Keratinocyte (primary cell): ENCODE measurements around the gene MRPS5. TPM values are rescaled to one million over a fixed set of nuclear protein-coding genes. Genes with fewer than 3 reads are reported as not detected.

Experiments
- DNase-seq: peaks from one replicate; pipeline ENCODE4 v3.0.0-alpha.2; 2011; ENCODE audit warnings: low read depth, missing footprints, low spot score
- FAIRE-seq: peaks from 2 replicates; lab custom pipeline; 2011; peaks lifted over from hg19 to GRCh38; lab: Jason Lieb, UNC
- H2AFZ ChIP-seq: 2 replicates; pipeline ENCODE4 v1.6.0; 2012; ENCODE audit warnings: low read length, control low read depth, inconsistent platforms; ENCODE audit not compliant: control insufficient read depth
- H3K27ac ChIP-seq: 2 replicates; pipeline ENCODE4 v1.5.1; 2011; ENCODE audit warnings: low read length; ENCODE audit not compliant: control insufficient read depth, insufficient read depth
- H3K27me3 ChIP-seq: 3 replicates; pipeline ENCODE4 v1.6.0; 2011; ENCODE audit warnings: low read length; ENCODE audit not compliant: control insufficient read depth, insufficient read depth; ENCODE audit errors: extremely low read depth
- H3K36me3 ChIP-seq, 2 experiments: 2 replicates in 1 of 2; 3 replicates in 1 of 2; pipeline ENCODE4 v1.5.1; 2011; ENCODE audit warnings: low read length in 2 of 2, mild to moderate bottlenecking in 1 of 2; ENCODE audit not compliant: control insufficient read depth in 2 of 2, insufficient read depth in 2 of 2; ENCODE audit errors: extremely low read depth in 1 of 2
- H3K4me1 ChIP-seq: 3 replicates; pipeline ENCODE4 v1.5.1; 2011; ENCODE audit warnings: low read length; ENCODE audit not compliant: control insufficient read depth, insufficient read depth; ENCODE audit errors: extremely low read depth
- H3K4me2 ChIP-seq: 3 replicates; pipeline ENCODE4 v1.6.0; 2011; ENCODE audit warnings: low read depth, low read length; ENCODE audit not compliant: control insufficient read depth, insufficient read depth; ENCODE audit errors: extremely low read depth
- H3K4me3 ChIP-seq, 3 experiments: fragments of 200-600 bp in 1 of 3; sonication (generic) in 1 of 3; 2 replicates in 2 of 3; 3 replicates in 1 of 3; pipeline ENCODE4 v1.5.1; 2011 to 2016; ENCODE audit warnings: low read length in 3 of 3, mild to moderate bottlenecking in 3 of 3, control low read depth in 2 of 3, inconsistent platforms in 1 of 3, low read depth in 1 of 3, mixed read lengths in 1 of 3, mixed run types in 1 of 3, moderate library complexity in 1 of 3; ENCODE audit not compliant: control insufficient read depth in 2 of 3, insufficient read depth in 2 of 3; ENCODE audit errors: extremely low read depth in 1 of 3
- H3K79me2 ChIP-seq: 2 replicates; pipeline ENCODE4 v1.6.0; 2012; ENCODE audit warnings: low read length; ENCODE audit not compliant: control insufficient read depth, insufficient read depth
- H3K9ac ChIP-seq: 3 replicates; pipeline ENCODE4 v1.6.0; 2011; ENCODE audit warnings: low read length; ENCODE audit not compliant: control insufficient read depth, insufficient read depth; ENCODE audit errors: extremely low read depth
- H3K9me1 ChIP-seq: 3 replicates; pipeline ENCODE4 v1.6.0; 2011; ENCODE audit warnings: low read length; ENCODE audit not compliant: control insufficient read depth, insufficient read depth; ENCODE audit errors: extremely low read depth
- H3K9me3 ChIP-seq: 2 replicates; pipeline ENCODE4 v1.5.1; 2012; ENCODE audit warnings: low read depth, low read length; ENCODE audit not compliant: control insufficient read depth
- H4K20me1 ChIP-seq: 3 replicates; pipeline ENCODE4 v1.6.0; 2011; ENCODE audit warnings: low read length; ENCODE audit not compliant: control insufficient read depth, insufficient read depth; ENCODE audit errors: extremely low read depth
- CTCF ChIP-seq, 3 experiments: IDR thresholded peaks in 1 of 3; conservative IDR thresholded peaks in 1 of 3; optimal IDR thresholded peaks in 1 of 3; 2 replicates in 2 of 3; 3 replicates in 1 of 3; pipeline versions ENCODE3 to v1.5.1; 2011; ENCODE audit warnings: low read length in 3 of 3, mild to moderate bottlenecking in 3 of 3, moderate library complexity in 2 of 3, control low read depth in 1 of 3, inconsistent platforms in 1 of 3; ENCODE audit not compliant: insufficient read depth in 2 of 3; ENCODE audit errors: extremely low read depth in 1 of 3
- EZH2 ChIP-seq: IDR thresholded peaks from one replicate; pipeline ENCODE4 v1.6.1; 2012; ENCODE audit warnings: inconsistent platforms, mild to moderate bottlenecking, low read length, moderate library complexity
- dilution Hi-C: fragments of 300-500 bp; cut with MboI; formaldehyde crosslinking; loops from one replicate; pipeline ENCODE4 v1.7.0; 2020; ENCODE audit warnings: low sequenced_read_pairs; ENCODE audit not compliant: extremely low pct_ligation_motif_present
- polyA plus RNA-seq, 5 experiments: library from polyadenylated mRNA; depleted of rRNA in 3 of 5; stranded (reverse) in 3 of 5; stranded (forward) in 1 of 5; unstranded in 1 of 5; fragments of >200 nt; gene quantifications; 1 replicate in 1 of 5; 2 replicates in 3 of 5; 3 replicates in 1 of 5; pipeline versions ENCODE4 v1.2.1 to v1.2.3, GENCODE V29; 2011 to 2012; ENCODE audit warnings: missing spikeins in 2 of 5, low read depth in 1 of 5, low replicate concordance in 1 of 5

Gene MRPS5
- polyA plus RNA-seq, 1 donor (not counting 4 experiments of a cell fraction or from before 2014, with no cell fraction given), result 64.9 TPM

- H3K4me1 ChIP-seq, result no peaks in the 10 kb centered on the region
- TF ChIP-seq EZH2, result no peak
- TF ChIP-seq CTCF (optimal IDR thresholded peaks at IDR 0.05 in 1 of 3, IDR thresholded peaks at IDR 0.05 in 1 of 3, conservative IDR thresholded peaks at IDR 0.05 in 1 of 3; ENCODE audit: extremely low read depth in 1 of 3, insufficient read depth in 2 of 3, low read length in 3 of 3), result no peak
- no peaks in the 10 kb centered on the region for H3K79me2 ChIP-seq
- H3K27me3 ChIP-seq, result peaks cover 47% of the 10 kb centered on the region
- no peak overlapping the region for H3K4me2 ChIP-seq
- no peaks in the 10 kb centered on the region for H3K9me3 ChIP-seq
- H4K20me1 ChIP-seq, result no peaks in the 10 kb centered on the region
- no peaks in the 10 kb centered on the region for H3K9me1 ChIP-seq
- H3K36me3 ChIP-seq, result no peaks in the 10 kb centered on the region
- H2AFZ ChIP-seq, result no peak overlapping the region
- DNase-seq (no peak), FAIRE-seq (no peak)
- no peak overlapping the region for H3K27ac ChIP-seq
- dilution Hi-C loops, result no loop called here
- no peak overlapping the region for H3K9ac ChIP-seq
- no peak overlapping the region for H3K4me3 ChIP-seq
Measured at GRCh38 chr2:95074663-95075439, 46.8 kb downstream of the MRPS5 start.

GRCh38 chr2:95073856-95074662 is 47.5 kb downstream of the MRPS5 start:
- no peaks in the 10 kb centered on the region for H3K9me1 ChIP-seq
- H2AFZ ChIP-seq, result no peak overlapping the region
- TF ChIP-seq EZH2 (no peak), CTCF (optimal IDR thresholded peaks at IDR 0.05 in 1 of 3, IDR thresholded peaks at IDR 0.05 in 1 of 3, conservative IDR thresholded peaks at IDR 0.05 in 1 of 3; ENCODE audit: extremely low read depth in 1 of 3, insufficient read depth in 2 of 3, low read length in 3 of 3) (no peak)
- no peaks in the 10 kb centered on the region for H3K36me3 ChIP-seq
- no peaks in the 10 kb centered on the region for H3K9me3 ChIP-seq
- no peak overlapping the region for H3K27ac ChIP-seq
- DNase-seq (no peak), FAIRE-seq (no peak)
- no peaks in the 10 kb centered on the region for H4K20me1 ChIP-seq
- H3K79me2 ChIP-seq, result no peaks in the 10 kb centered on the region
- dilution Hi-C loops, result no loop called here
- H3K27me3 ChIP-seq, result peaks cover 43% of the 10 kb centered on the region
- no peak overlapping the region for H3K4me3 ChIP-seq
- no peak overlapping the region for H3K9ac ChIP-seq
- no peaks in the 10 kb centered on the region for H3K4me1 ChIP-seq
- no peak overlapping the region for H3K4me2 ChIP-seq
